Gastrocnemius medialis (tissue), 4 donors: ENCODE data around the gene HDGFL2.

Experiments
- POLR2A ChIP-seq, 2 donors: fragments of 450-650 bp; IDR thresholded peaks; one replicate each; pipeline ENCODE4 v1.6.1; 2017; ENCODE audit warnings: antibody characterized with exemption in 2 of 2, mild to moderate bottlenecking in 2 of 2, moderate library complexity in 2 of 2
- TF ChIP-seq, protein P1 (sequence below), 5 experiments: fragments of 450-650 bp in 3 of 5; fragments of 200-600 bp in 2 of 5; sonication (generic) in 2 of 5; IDR thresholded peaks in 4 of 5; conservative IDR thresholded peaks in 1 of 5; 1 replicate in 4 of 5; 2 replicates in 1 of 5; pipeline ENCODE4 v1.5.1; 2016 to 2019; ENCODE audit warnings: antibody characterized with exemption in 5 of 5, mild to moderate bottlenecking in 3 of 5, moderate library complexity in 3 of 5

DNA sequence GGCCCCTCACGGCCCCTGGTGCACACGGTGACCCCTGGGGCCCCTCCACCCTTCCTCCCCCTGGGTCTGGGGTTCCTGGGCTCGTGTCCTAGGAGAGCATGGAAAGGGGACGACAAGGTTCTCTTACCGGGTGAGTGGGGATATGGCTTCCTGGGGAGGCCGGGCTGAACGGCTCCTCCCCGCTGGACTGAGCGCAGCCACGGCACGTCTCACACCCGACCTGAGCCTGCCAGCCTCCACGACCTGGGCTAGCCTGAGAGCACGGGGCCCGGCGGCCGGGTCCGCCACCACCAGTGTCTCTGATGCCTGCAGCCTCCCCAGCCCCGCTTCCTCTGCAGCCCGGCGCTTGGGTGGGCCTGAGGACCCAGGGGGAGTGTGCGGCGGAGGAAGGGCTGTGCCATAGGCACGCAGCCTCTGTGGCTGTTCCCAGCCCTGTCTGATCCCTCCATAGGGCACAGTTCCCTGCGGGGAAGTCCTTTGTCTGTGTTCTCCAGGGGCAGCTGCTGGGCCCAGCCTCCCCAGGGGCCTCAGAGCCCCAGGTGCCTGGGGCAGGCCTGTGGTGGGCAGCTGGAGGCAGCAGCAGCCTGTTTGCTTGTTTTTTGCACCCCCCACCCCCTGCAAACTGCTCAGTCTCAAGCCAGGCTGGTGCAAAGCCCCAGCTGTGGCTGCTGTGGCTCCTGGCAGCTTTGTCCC lies 31.2 kb downstream of the HDGFL2 start:
- TF ChIP-seq, protein P1, sequence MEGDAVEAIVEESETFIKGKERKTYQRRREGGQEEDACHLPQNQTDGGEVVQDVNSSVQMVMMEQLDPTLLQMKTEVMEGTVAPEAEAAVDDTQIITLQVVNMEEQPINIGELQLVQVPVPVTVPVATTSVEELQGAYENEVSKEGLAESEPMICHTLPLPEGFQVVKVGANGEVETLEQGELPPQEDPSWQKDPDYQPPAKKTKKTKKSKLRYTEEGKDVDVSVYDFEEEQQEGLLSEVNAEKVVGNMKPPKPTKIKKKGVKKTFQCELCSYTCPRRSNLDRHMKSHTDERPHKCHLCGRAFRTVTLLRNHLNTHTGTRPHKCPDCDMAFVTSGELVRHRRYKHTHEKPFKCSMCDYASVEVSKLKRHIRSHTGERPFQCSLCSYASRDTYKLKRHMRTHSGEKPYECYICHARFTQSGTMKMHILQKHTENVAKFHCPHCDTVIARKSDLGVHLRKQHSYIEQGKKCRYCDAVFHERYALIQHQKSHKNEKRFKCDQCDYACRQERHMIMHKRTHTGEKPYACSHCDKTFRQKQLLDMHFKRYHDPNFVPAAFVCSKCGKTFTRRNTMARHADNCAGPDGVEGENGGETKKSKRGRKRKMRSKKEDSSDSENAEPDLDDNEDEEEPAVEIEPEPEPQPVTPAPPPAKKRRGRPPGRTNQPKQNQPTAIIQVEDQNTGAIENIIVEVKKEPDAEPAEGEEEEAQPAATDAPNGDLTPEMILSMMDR (IDR thresholded peaks at IDR 0.05 in 4 of 5, conservative IDR thresholded peaks at IDR 0.05 in 1 of 5): no peak
- TF ChIP-seq POLR2A (IDR thresholded peaks at IDR 0.05): no peak
